Muscle of leg (tissue), 11 donors: ENCODE measurements around the gene CCNF. TPM values are rescaled to one million over a fixed set of nuclear protein-coding genes. Genes with fewer than 3 reads are reported as not detected.
"Not testable (repeated sequence)": the region's sequence is repeated elsewhere in the genome, so short reads cannot be mapped to it uniquely, and the experiment has no call there.

Source experiments
- DNase-seq: peaks from one replicate; pipeline ENCODE4 v3.0.0; 2013
- H3K27ac ChIP-seq: one replicate; pipeline ENCODE4 v1.5.1; 2013; ENCODE audit warnings: mild to moderate bottlenecking, low read length, control low read depth
- H3K27me3 ChIP-seq: one replicate; pipeline ENCODE4 v1.6.1; 2013; ENCODE audit warnings: low read length; ENCODE audit not compliant: control insufficient read depth, insufficient read depth
- H3K36me3 ChIP-seq: one replicate; pipeline ENCODE4 v1.6.1; 2013; ENCODE audit warnings: low read length; ENCODE audit not compliant: control insufficient read depth, insufficient read depth
- H3K4me1 ChIP-seq: one replicate; pipeline ENCODE4 v1.6.1; 2013; ENCODE audit warnings: low read length; ENCODE audit not compliant: control insufficient read depth, insufficient read depth
- H3K4me3 ChIP-seq: one replicate; pipeline ENCODE4 v1.5.1; 2013; ENCODE audit warnings: low read length, control low read depth
- H3K9me3 ChIP-seq: replicated peaks from 2 replicates; pipeline ENCODE4 v1.6.1; 2013; ENCODE audit warnings: low read depth, low read length; ENCODE audit not compliant: control insufficient read depth
- WGBS: methylation state at CpG from one replicate; pipeline ENCODE4 v1.1.5; 2013; ENCODE audit warnings: missing lambda C conversion rate; ENCODE audit not compliant: insufficient coverage; 5-methylcytosine and 5-hydroxymethylcytosine counted together
- polyA plus RNA-seq, 8 donors: library from polyadenylated mRNA; unstranded; fragments of 120-200 nt; gene quantifications; one replicate each; pipeline versions ENCODE4 v1.2.1 to v1.2.3, GENCODE V29; 2013; ENCODE audit warnings: inconsistent platforms in 1 of 8, low replicate concordance in 1 of 8; ENCODE audit not compliant: insufficient read length in 8 of 8, insufficient read depth in 1 of 8
- total RNA-seq: library from RNA; stranded (reverse); fragments of 120-200 nt; gene quantifications from one replicate; pipeline ENCODE4 v1.2.4, GENCODE V29; 2013

The CCNF gene
- total and polyA plus RNA-seq, 9 donors = 5.3 to 9.1 (median 8.0) TPM

DNA sequence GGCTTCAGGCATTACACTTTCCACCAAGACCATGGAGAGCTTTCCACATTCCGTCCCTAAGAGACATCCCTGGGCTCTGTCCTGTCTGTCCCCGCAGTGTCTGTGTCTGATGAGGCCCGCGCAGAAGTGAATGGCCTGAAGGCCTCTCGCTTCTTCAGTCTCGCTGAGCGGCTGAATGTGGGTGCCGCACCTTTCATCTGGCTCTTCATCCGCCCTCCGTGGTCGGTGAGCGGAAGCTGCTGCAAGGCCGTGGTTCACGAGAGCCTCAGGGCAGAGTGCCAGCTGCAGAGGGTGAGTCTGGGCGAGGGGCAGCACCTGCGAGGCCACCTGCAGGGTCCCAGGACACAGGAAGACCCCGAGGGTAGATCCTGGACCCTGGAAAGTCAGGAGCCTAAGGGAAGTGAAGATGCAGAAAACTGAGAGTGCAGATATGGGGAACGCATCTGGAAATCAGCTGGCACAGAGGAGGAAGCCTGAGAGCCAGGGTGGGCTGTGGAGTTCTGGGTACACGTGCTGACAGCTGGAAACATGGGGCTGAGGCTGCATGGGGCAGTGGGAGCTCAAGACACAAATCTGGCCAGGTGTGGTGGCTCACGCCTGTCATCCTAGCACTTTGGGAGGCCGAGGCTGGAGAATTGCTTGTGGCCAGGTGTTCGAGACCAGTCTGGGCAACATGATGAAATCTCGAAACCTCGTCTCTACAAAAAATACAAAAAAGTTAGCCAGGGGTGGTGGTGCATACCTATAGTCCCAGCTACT lies 8.0 kb downstream of the CCNF start:
- no peaks in the 10 kb centered on the region for H3K9me3 ChIP-seq
- H3K36me3 ChIP-seq = peaks cover 64% of the 10 kb centered on the region
- DNase-seq = no peak
- H3K4me1 ChIP-seq = no peaks in the 10 kb centered on the region
- H3K27me3 ChIP-seq = no peaks in the 10 kb centered on the region
- 95% methylated on average over 23 of the region's 24 CpGs for WGBS
- no peak overlapping the region for H3K27ac ChIP-seq
- H3K4me3 ChIP-seq = no peak overlapping the region

DNA sequence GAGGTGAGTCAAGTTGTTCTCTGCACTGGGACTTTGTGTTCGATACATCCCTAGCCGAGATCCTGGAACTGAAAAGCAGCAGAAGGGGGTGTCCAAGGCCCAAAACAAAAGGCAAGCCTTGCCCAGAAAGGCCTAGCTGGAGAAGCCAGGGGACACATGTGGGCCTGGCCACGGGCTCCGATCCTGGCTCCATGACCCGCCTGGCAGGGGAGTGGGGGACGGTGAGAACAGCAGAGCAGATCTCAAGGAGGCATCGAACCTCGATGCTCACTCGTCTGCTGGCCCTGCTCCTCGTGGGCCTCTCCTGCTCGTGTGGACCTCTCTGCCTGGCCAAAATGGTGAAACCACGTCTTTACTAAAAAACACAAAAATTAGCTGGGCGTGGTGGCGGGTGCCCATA lies 8.9 kb downstream of the CCNF start:
- Histone ChIP-seq H3K4me1 (no peaks in the 10 kb centered on the region), H3K4me3 (no peak overlapping the region), H3K9me3 (no peaks in the 10 kb centered on the region), H3K27me3 (no peaks in the 10 kb centered on the region), H3K36me3 (peaks cover 56% of the 10 kb centered on the region), H3K27ac (no peak overlapping the region)
- DNase-seq = no peak
- WGBS = 95% methylated on average over 12 of the region's 14 CpGs

DNA sequence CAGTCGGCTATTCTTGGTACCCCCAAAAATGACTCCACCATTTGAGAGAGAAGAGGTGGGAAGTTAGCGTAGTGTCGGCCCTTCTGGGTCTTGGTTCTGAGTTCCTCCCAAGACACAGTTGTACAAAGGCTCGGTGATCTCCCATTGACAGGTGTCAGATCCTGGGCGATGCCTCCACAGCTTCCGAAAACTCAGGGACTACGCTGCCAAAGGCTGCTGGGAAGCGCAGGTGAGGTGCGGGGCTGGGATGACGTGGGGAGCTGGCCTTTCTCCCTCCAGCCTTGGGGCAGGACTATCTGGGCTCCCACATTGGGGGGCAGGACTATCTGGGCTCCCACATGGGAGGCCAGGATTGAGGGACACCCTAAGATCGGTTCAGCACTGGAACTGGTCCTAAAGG lies 10.4 kb downstream of the CCNF start:
- Histone ChIP-seq H3K36me3 (peaks cover 54% of the 10 kb centered on the region), H3K9me3 (no peaks in the 10 kb centered on the region), H3K4me3 (no peak overlapping the region), H3K27me3 (no peaks in the 10 kb centered on the region), H3K27ac (no peak overlapping the region), H3K4me1 (no peaks in the 10 kb centered on the region)
- DNase-seq = no peak
- WGBS = 95% methylated on average over 10 of the region's 11 CpGs

DNA sequence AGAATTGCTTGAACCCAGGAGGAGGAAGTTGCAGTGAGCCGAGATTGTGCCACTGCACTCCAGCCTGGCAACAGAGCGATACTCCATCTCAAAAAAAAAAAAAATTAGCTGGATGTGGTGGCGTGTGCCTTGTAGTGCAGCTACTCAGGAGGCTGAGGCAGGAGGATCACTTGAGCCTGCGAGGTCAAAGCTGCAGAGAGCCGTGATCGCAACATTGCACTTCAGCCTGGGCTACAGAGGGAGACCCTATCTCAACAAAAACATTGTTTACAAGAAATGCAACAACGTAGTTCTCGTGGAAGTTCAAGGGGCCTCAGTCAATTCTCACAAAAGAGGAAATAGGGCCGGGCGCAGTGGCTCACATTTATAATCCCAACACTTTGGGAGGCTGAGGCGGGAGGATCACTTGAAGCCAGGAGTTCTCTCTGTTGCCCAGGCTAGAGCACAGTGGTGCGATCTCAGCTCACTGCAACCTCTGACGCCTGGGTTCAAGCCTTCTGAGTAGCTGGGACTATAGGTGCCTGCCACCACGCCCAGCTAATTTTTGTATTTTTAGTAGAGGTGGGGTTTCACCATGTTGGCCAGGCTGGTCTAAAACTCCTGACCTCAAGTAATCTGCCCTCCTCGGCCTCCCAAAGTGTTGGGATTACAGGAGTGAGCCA lies 12.0 kb downstream of the CCNF start:
- not testable (repeated sequence) for H3K27ac ChIP-seq, H3K4me1 ChIP-seq, DNase-seq, H3K9me3 ChIP-seq, H3K27me3 ChIP-seq, H3K4me3 ChIP-seq
- peaks cover 57% of the 10 kb centered on the region for H3K36me3 ChIP-seq
- WGBS = 96% methylated on average over 7 of the region's 15 CpGs

DNA sequence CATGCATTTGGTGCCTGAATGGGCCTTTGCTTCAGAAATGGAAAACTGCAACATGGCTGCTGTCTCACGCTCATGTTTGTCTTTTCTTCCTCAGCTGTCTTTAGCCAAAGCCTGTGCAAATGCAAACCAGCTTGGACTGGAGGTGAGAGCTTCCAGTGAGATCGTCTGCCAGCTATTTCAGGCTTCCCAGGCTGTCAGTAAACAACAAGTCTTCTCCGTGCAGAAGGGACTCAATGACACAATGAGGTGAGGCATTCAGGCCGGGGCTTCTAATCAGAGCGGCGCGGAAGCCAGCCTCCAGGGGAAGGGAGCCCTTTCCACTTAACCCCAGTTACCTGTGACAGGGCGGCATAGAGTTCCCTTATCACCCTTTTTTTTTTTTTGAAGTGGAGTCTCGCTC lies 14.3 kb downstream of the CCNF start:
- H3K36me3 ChIP-seq = peaks cover 58% of the 10 kb centered on the region
- H3K9me3 ChIP-seq = no peaks in the 10 kb centered on the region
- H3K4me3 ChIP-seq = no peak overlapping the region
- WGBS = 83% methylated on average over 3 of the region's 9 CpGs
- H3K27me3 ChIP-seq = no peaks in the 10 kb centered on the region
- no peaks in the 10 kb centered on the region for H3K4me1 ChIP-seq
- DNase-seq = no peak
- H3K27ac ChIP-seq = peak overlapping the region; percentile 29

DNA sequence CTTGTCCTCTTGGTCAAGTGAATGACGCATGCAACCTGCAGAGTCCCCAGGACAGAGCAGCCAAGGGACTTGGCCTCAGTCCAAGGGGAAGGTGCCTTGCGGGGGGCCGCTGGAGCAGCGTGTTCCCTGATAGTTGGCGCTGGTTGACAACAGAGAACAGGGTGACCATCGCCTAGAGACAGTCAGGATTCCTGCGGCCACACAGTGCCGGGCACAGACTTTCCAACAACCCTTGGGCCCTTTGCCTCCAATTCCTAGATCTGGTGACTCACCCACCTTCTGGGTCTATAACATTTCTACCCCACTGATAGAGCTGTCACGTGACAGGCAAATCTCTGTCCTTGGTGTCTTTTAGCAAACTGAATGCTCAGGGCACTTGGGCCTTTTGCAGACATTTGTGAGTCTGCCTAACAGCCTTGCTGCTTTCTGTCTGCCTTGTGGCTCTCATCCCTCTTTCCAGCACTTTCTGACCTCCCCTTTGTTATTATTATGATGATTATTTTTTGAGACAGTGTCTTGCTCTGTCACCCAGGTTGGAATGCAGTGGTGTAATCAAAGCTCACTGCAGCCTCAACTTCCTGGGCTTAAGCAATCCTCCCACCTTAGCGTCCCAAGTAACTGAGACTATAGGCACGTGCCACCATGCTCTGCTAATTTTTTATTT lies 18.8 kb downstream of the CCNF start:
- peaks cover 76% of the 10 kb centered on the region for H3K36me3 ChIP-seq
- no peak for DNase-seq
- H3K4me1 ChIP-seq = no peaks in the 10 kb centered on the region

DNA sequence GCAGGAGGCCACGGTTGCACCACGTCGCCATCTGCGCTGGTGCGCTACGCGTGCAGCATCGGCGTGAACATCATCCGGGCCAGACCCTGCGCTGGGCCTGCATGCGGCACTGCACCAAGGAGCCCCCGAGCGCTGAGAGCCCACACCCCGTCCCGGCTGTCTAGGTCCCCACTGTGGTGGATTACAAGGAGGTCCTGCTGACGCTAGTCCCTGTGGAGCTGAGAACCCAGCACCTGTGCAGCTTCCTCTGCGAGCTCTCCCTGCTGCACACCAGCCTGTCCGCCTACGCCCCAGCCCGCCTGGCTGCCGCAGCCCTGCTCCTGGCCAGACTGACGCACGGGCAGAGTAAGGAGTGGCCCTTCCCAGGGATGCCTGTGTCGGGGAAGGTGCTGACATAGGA lies 19.9 kb downstream of the CCNF start:
- Histone ChIP-seq H3K9me3 (no peaks in the 10 kb centered on the region), H3K27ac (no peak overlapping the region), H3K4me3 (no peak overlapping the region), H3K36me3 (peaks cover 80% of the 10 kb centered on the region), H3K27me3 (no peaks in the 10 kb centered on the region), H3K4me1 (no peaks in the 10 kb centered on the region)
- no peak for DNase-seq
- WGBS = 97% methylated on average over 25 of the region's 25 CpGs

More for the DNA sequence above, 18.8 kb downstream of the CCNF start:
- no peak overlapping the region for H3K4me3 ChIP-seq
- no peaks in the 10 kb centered on the region for H3K27me3 ChIP-seq
- 90% methylated on average over 9 of the region's 11 CpGs for WGBS
- H3K27ac ChIP-seq = no peak overlapping the region
- no peaks in the 10 kb centered on the region for H3K9me3 ChIP-seq

DNA sequence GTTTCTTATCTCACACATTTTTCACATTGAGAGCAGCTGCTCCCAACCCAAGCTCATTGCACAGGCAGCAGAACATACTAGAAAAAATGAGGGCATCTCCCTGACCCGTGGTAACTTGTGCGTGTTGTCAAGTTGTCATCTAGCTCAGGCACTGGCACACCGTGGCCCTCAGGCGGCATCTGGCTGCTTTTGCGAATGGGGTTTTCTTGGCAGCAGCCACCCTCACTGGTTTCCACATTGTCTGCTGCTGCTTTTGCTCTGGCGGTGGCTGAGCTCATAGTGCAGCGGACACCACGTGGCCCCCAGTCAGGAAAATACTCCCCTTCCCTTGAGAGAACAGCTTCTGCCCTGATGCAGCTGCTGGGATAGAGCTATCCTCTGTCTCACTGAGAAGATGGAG lies 21.3 kb downstream of the CCNF start:
- Histone ChIP-seq H3K4me1 (no peaks in the 10 kb centered on the region), H3K36me3 (peaks cover 83% of the 10 kb centered on the region), H3K27ac (no peak overlapping the region), H3K27me3 (no peaks in the 10 kb centered on the region), H3K4me3 (no peak overlapping the region), H3K9me3 (no peaks in the 10 kb centered on the region)
- 95% methylated on average over 8 of the region's 8 CpGs for WGBS
- no peak for DNase-seq

DNA sequence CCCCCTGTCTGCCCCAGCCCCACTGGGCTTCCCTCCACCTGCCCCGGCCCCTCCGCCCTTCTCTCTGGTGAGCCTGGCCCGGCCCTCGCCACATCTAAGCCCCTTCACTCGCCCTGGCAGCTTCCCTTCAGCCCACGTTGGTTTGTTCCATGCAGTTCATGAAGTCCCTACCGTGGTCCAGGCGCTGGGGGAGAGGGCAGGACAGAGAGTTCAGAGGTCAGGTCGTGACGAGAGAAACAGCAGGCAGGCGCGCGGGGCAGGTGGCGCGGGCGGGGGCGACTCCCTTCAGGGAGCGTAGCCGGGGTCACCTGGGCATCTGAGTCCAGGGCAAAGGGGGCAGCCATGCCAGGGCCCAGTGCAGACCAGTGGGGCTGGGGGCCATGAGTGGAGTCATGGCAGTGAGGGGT lies 21.7 kb downstream of the CCNF start:
- Histone ChIP-seq H3K36me3 (peaks cover 86% of the 10 kb centered on the region), H3K9me3 (no peaks in the 10 kb centered on the region), H3K27me3 (no peaks in the 10 kb centered on the region), H3K4me1 (no peaks in the 10 kb centered on the region), H3K4me3 (no peak overlapping the region), H3K27ac (no peak overlapping the region)
- no peak for DNase-seq
- 91% methylated on average over 10 of the region's 19 CpGs for WGBS

DNA sequence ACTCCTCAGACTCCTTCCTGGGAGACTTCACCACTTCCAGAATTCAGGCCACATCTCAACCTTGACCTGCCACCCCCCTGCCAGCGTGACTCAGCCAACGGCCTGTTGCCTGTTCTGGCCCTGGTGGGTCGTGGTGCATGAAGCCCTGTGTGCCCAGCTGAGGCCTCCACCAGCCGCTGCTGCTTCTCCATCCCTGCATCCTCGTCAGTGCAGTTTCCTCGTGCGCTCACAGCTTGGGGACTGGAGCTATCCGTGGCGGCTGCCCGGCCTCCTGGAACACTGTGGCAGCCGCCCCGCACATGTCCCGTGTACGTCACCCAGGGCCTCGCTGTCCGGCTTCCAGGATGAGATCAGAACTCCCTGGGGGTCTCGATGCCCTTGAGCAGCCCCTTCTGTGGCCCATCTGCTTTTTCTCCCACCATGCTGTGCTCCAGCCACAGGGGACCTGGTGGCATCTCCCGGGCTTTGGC lies 22.6 kb downstream of the CCNF start:
- no peaks in the 10 kb centered on the region for H3K4me1 ChIP-seq
- no peak overlapping the region for H3K4me3 ChIP-seq
- H3K27ac ChIP-seq = no peak overlapping the region
- no peaks in the 10 kb centered on the region for H3K27me3 ChIP-seq
- H3K36me3 ChIP-seq = peaks cover 86% of the 10 kb centered on the region
- WGBS = 92% methylated on average over 18 of the region's 18 CpGs
- H3K9me3 ChIP-seq = no peaks in the 10 kb centered on the region
- no peak for DNase-seq
